Ovary (tissue), 9 donors: ENCODE data around the gene IRF9. TPM values are rescaled to one million over a fixed set of nuclear protein-coding genes. Genes with fewer than 3 reads are reported as not detected.

Experiments used
- DNase-seq, 5 donors: peaks; one replicate each; pipeline ENCODE4 v3.0.0-alpha.2; 2019 to 2020
- H3K27ac ChIP-seq, 2 donors: fragments of 200-600 bp; one replicate each; pipeline versions ENCODE4 v1.5.1 to v1.8.0; 2019 to 2022
- H3K27me3 ChIP-seq: fragments of 200-600 bp; one replicate; pipeline ENCODE4 v1.8.0; 2022
- H3K36me3 ChIP-seq: fragments of 200-600 bp; sonication (generic); one replicate; pipeline ENCODE4 v1.5.1; 2019
- H3K4me1 ChIP-seq: one replicate; pipeline ENCODE4 v1.8.1; 2013; ENCODE audit warnings: mild to moderate bottlenecking, moderate library complexity; ENCODE audit not compliant: insufficient read depth
- H3K4me3 ChIP-seq: fragments of 200-600 bp; sonication (generic); one replicate; pipeline ENCODE4 v1.5.1; 2017
- H3K9me3 ChIP-seq, 2 donors: fragments of 200-600 bp in 1 of 2; sonication (generic) in 1 of 2; one replicate each; pipeline versions ENCODE4 v1.5.1 to v1.8.1; 2013 to 2019; ENCODE audit warnings: mild to moderate bottlenecking in 1 of 2, moderate library complexity in 1 of 2
- CTCF ChIP-seq, 3 donors: fragments of 450-650 bp in 2 of 3; fragments of 200-600 bp in 1 of 3; IDR thresholded peaks; one replicate each; pipeline versions ENCODE4 v1.5.1 to v1.8.0; 2016 to 2022; ENCODE audit warnings: antibody characterized with exemption in 3 of 3, mild to moderate bottlenecking in 1 of 3
- EP300 ChIP-seq: sonication (generic); formaldehyde crosslinking; IDR thresholded peaks from one replicate; pipeline ENCODE4 v1.6.1; 2017; ENCODE audit warnings: antibody characterized with exemption
- POLR2A ChIP-seq: fragments of 450-650 bp; IDR thresholded peaks from one replicate; pipeline ENCODE4 v1.6.1; 2017; ENCODE audit warnings: antibody characterized with exemption, mild to moderate bottlenecking, moderate library complexity
- WGBS, 3 donors: extraction: QIAGEN DNeasy Blood & Tissue Kit in 1 of 3; methylation state at CpG; one replicate each; pipeline versions ENCODE4 v1.1.5 to v1.1.7; 2013 to 2017; 5-methylcytosine and 5-hydroxymethylcytosine counted together
- intact Hi-C, 4 donors: fragments of 100-400 bp; cut with DNase I; formaldehyde crosslinking; loops; one replicate each; pipeline versions ENCODE4 v1.11.0 to v1.15.1; 2022 to 2023
- polyA plus RNA-seq, 2 donors: library from polyadenylated mRNA; stranded (reverse); fragments of 200-250 nt in 1 of 2; fragments of 350-450 nt in 1 of 2; fragmentation: Illumina TruSeq in 1 of 2; extraction: RNeasy Lipid Tissue Mini Kit (QIAGEN cat#74804) in 1 of 2; gene quantifications; one replicate each; pipeline ENCODE4 v1.2.3, GENCODE V29; 2013 to 2014
- total RNA-seq, 7 donors: library from RNA; depleted of rRNA in 2 of 7; stranded (reverse); fragments of >200 nt in 2 of 7; fragmentation: NEBNext Ultra II Directional in 3 of 7; extraction: Animal tissue kit (Norgen Biotek cat#: 25700) in 3 of 7; gene quantifications; one replicate each; pipeline versions ENCODE4 v1.1.0 to v1.2.4, GENCODE V29; 2016 to 2023
- donor health status: DM: no; HTN: no; CAD: no; lungs with moderate emphysema.
- donor health status: DM: no; HTN: no; CAD: no.
- donor health status: Bipolar disorder and iron deficiency.
- donor health status: DM: yes; HTN: yes; CAD: no.
- donor health status: DM: no; HTN: no; CAD: no.
- donor health status: DM: yes; HTN: yes; CAD: no.

The IRF9 gene
- total and polyA plus RNA-seq, 9 donors, result 31.6 to 212 (median 80.4) TPM

DNA sequence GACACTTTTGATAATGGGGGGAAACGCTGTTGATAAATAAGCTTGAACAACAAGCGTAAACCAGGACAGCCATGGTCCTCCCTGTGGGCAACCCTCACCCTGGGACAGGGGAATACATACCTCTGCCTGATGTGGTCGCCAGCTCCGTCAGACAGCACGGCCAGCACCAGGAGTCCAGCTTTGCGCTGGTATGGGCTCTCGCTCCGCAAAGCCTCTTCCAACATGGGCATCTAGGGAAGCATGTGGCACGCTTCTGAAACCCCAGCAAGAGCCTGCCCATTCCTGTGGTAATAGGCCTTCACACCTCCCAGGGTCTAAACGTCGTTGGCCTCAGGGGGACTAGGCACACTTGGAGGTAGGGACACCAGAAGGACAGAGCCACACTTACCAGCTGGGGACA lies 24.7 kb downstream of the IRF9 start:
- WGBS, 3 donors, result 91 to 92% (median 91%) methylated on average over 11 of the region's 11 CpGs
- DNase-seq, result no peak
- Histone ChIP-seq H3K27ac (no peak overlapping the region), H3K4me1 (peaks cover 2% of the 10 kb centered on the region), H3K9me3 (no peaks in the 10 kb centered on the region), H3K4me3 (no peak overlapping the region), H3K27me3 (no peaks in the 10 kb centered on the region), H3K36me3 (no peaks in the 10 kb centered on the region)
- intact Hi-C loops, result no loop called here
- TF ChIP-seq EP300, result no peak
- TF ChIP-seq POLR2A, result no peak
- no peak for TF ChIP-seq CTCF (IDR thresholded peaks at IDR 0.05)

GRCh38 chr14:24186831-24187538 lies 25.9 kb downstream of the IRF9 start:
- 87 to 94% (median 88%) methylated on average over 10 of the region's 10 CpGs for WGBS, 3 donors
- Histone ChIP-seq H3K4me1 (peaks cover 2% of the 10 kb centered on the region), H3K27me3 (no peaks in the 10 kb centered on the region), H3K4me3 (no peak overlapping the region), H3K9me3 (no peaks in the 10 kb centered on the region), H3K36me3 (no peaks in the 10 kb centered on the region), H3K27ac (no peak overlapping the region)
- TF ChIP-seq EP300 (no peak), CTCF (IDR thresholded peaks at IDR 0.05) (no peak), POLR2A (no peak)
- intact Hi-C loops, result no loop called here
- DNase-seq, result no peak

GRCh38 chr14:24187539-24187915 lies 26.5 kb downstream of the IRF9 start:
- Histone ChIP-seq H3K36me3 (no peaks in the 10 kb centered on the region), H3K4me1 (peaks cover 2% of the 10 kb centered on the region), H3K9me3 (no peaks in the 10 kb centered on the region), H3K27me3 (no peaks in the 10 kb centered on the region), H3K4me3 (no peak overlapping the region), H3K27ac (no peak overlapping the region)
- DNase-seq, result no peak
- intact Hi-C loops, result no loop called here
- no peak for TF ChIP-seq POLR2A
- TF ChIP-seq EP300, result no peak
- 70 to 82% (median 72%) methylated on average over 2 of the region's 2 CpGs for WGBS, 3 donors

- 0 to 1% (median 0%) methylated on average over 48 to 65 of the region's 65 CpGs for WGBS, 3 donors
- no peaks in the 10 kb centered on the region for H3K9me3 ChIP-seq
- H3K4me3 ChIP-seq, result peak within 1 kb of the TSS; percentile 45
- TF ChIP-seq POLR2A (peak; percentile 40), CTCF (IDR thresholded peaks at IDR 0.05) (no peak), EP300 (no peak)
- peak; percentile 95 to 97 (median 96) for DNase-seq
- H3K27me3 ChIP-seq, result no peaks in the 10 kb centered on the region
- no peak within 1 kb of the TSS for H3K27ac ChIP-seq
- peaks cover 2% of the 10 kb centered on the region for H3K4me1 ChIP-seq
- no peaks in the 10 kb centered on the region for H3K36me3 ChIP-seq
- intact Hi-C loops, result no loop called here
These were observed 27.4 kb downstream of the IRF9 start, which contains the start of gene IPO4 for GRCh38 chr14:24188251-24189058. TSS of gene IPO4 (minus strand) at chr14:24188816. CDS start at chr14:24188787, 29 bp downstream.

GRCh38 chr14:24189059-24189375 lies 28.0 kb downstream of the IRF9 start:
- Histone ChIP-seq H3K9me3 (no peaks in the 10 kb centered on the region), H3K4me1 (peaks cover 2% of the 10 kb centered on the region), H3K36me3 (no peaks in the 10 kb centered on the region), H3K4me3 (no peak overlapping the region), H3K27me3 (no peaks in the 10 kb centered on the region), H3K27ac (no peak overlapping the region)
- intact Hi-C loops, result no loop called here
- no peak for DNase-seq
- TF ChIP-seq POLR2A, result no peak
- no peak for TF ChIP-seq CTCF (IDR thresholded peaks at IDR 0.05)
- TF ChIP-seq EP300, result no peak
- WGBS, 3 donors, result 0 to 1% (median 0%) methylated on average over 3 of the region's 3 CpGs
